ENCODE results near the gene KHDC3L.

- TF ChIP-seq CTCF (IDR thresholded peaks at IDR 0.05) (no peak), TCF7L2 (IDR thresholded peaks at IDR 0.05; ENCODE audit: low read depth, low read length) (no peak), POLR2AphosphoS5 (IDR thresholded peaks at IDR 0.05; ENCODE audit: low read depth, low read length) (no peak)
These were observed 8.5 kb upstream of the KHDC3L start, which contains the start of gene DPPA5 for GRCh38 chr6:73353636-73354593.

Data from Panc1 (cell line).